CD4-positive, alpha-beta T cell (primary cell): ENCODE data around the gene KPNA6. TPM values are rescaled to one million over a fixed set of nuclear protein-coding genes. Genes with fewer than 3 reads are reported as not detected.

Experiments used
- ATAC-seq: fragments of 200-7000 bp; cut with Tn5 transposase; one replicate; pipeline ENCODE4 v1.10.0; 2022; ENCODE audit warnings: mild to moderate bottlenecking; ENCODE audit not compliant: poor library complexity
- CTCF ChIA-PET: fragments of 350-600 bp; sonication (Branson Sonifier 250); formaldehyde crosslinking; loops from one replicate; lab custom pipeline; 2021; ENCODE audit warnings: antibody characterized with exemption, inconsistent platforms; lab: Charles Lee
- POLR2A ChIA-PET: fragments of 350-600 bp; sonication (Branson Sonifier 250); formaldehyde crosslinking; loops from one replicate; lab custom pipeline; 2021; ENCODE audit warnings: antibody characterized with exemption, inconsistent platforms; lab: Charles Lee
- DNase-seq, 14 experiments: peaks; one replicate each; pipeline ENCODE4 v3.0.0-alpha.2; 2013 to 2020; ENCODE audit warnings: mixed read lengths in 2 of 14
- H3K27ac ChIP-seq, 2 donors: one replicate each; pipeline versions ENCODE4 v1.5.1 to v1.7.0; 2013; ENCODE audit warnings: low read length in 2 of 2, low read depth in 1 of 2, mild to moderate bottlenecking in 1 of 2
- H3K27me3 ChIP-seq, 2 experiments: 1 replicate in 1 of 2; 2 replicates in 1 of 2; pipeline versions ENCODE4 v1.6.1 to v1.7.0; 2013; ENCODE audit warnings: low read length in 2 of 2, control low read depth in 1 of 2, mild to moderate bottlenecking in 1 of 2, moderate library complexity in 1 of 2; ENCODE audit not compliant: insufficient read depth in 2 of 2, control insufficient read depth in 1 of 2
- H3K36me3 ChIP-seq: one replicate; pipeline ENCODE4 v1.6.1; 2013; ENCODE audit warnings: low read length, control low read depth; ENCODE audit not compliant: insufficient read depth
- H3K4me1 ChIP-seq: one replicate; pipeline ENCODE4 v1.6.1; 2013; ENCODE audit warnings: low read length, control low read depth; ENCODE audit not compliant: insufficient read depth
- H3K4me3 ChIP-seq: one replicate; pipeline ENCODE4 v1.5.1; 2013; ENCODE audit warnings: mild to moderate bottlenecking, low read length, moderate library complexity
- H3K9me3 ChIP-seq, 2 experiments: 1 replicate in 1 of 2; 2 replicates in 1 of 2; pipeline versions ENCODE4 v1.6.1 to v1.7.0; 2013; ENCODE audit warnings: low read length in 2 of 2, mild to moderate bottlenecking in 2 of 2, control low read depth in 1 of 2, moderate library complexity in 1 of 2; ENCODE audit not compliant: control insufficient read depth in 1 of 2, insufficient read depth in 1 of 2
- H3K27ac Mint-ChIP-seq: one replicate; pipeline ENCODE4 v1.8.0; 2020; ENCODE audit warnings: mixed read lengths
- H3K27me3 Mint-ChIP-seq: one replicate; pipeline ENCODE4 v1.8.0; 2021; ENCODE audit warnings: mixed read lengths
- H3K36me3 Mint-ChIP-seq: one replicate; pipeline ENCODE4 v1.8.0; 2021; ENCODE audit warnings: low read depth, mixed read lengths
- H3K4me1 Mint-ChIP-seq: one replicate; pipeline ENCODE4 v1.8.0; 2021; ENCODE audit warnings: low read depth, mixed read lengths
- H3K4me3 Mint-ChIP-seq: one replicate; pipeline ENCODE4 v1.8.0; 2020; ENCODE audit warnings: mild to moderate bottlenecking, mixed read lengths
- H3K9me3 Mint-ChIP-seq: one replicate; pipeline ENCODE4 v1.8.0; 2020; ENCODE audit warnings: mixed read lengths
- intact Hi-C, 2 experiments: fragments of 100-400 bp; cut with DNase I in 1 of 2; cut with micrococcal nuclease in 1 of 2; formaldehyde crosslinking; loops; one replicate each; pipeline versions ENCODE4 v1.15.1 to v1.9.0; 2023 to 2025; cut with DNase I, micrococcal nuclease
- total RNA-seq, 174 experiments: library from RNA in 2 of 174; stranded (reverse) in 2 of 174; gene quantifications; one replicate each; pipeline ENCODE4 v1.2.3 and lab custom pipeline; 2021 to 2026
- TF ChIP-seq, protein P1 (sequence below): fragments of 200-600 bp; IDR thresholded peaks from one replicate; pipeline ENCODE4 v1.8.0; 2022; ENCODE audit warnings: antibody characterized with exemption, mild to moderate bottlenecking

Gene KPNA6
- total RNA-seq, 2 experiments from 2014 or later, result 47.1 to 47.8 TPM

- ChIA-PET CTCF (interaction anchor here (2.3 kb wide), 1 partner anchor 17 kb away, joined by 12 read pairs; no protein-coding TSS in a partner anchor), POLR2A (interaction anchor here (1.3 to 3.8 kb wide), 3 partner anchors 18 to 196 kb away, joined by 4 to 17 read pairs (median 7); partner anchors contain the start of genes KPNA6 and TXLNA)
- peak overlapping the region; percentile 76 for H3K27ac Mint-ChIP-seq
- peaks cover 68% of the 10 kb centered on the region for H3K4me1 Mint-ChIP-seq
- Histone ChIP-seq H3K4me3 (no peak overlapping the region), H3K27ac (no peak overlapping the region), H3K4me1 (peaks cover 74% of the 10 kb centered on the region), H3K9me3 (no peaks in the 10 kb centered on the region), H3K36me3 (peaks cover 46% of the 10 kb centered on the region), H3K27me3 (no peaks in the 10 kb centered on the region)
- DNase-seq (no peak), ATAC-seq (no peak)
- peaks cover 51% of the 10 kb centered on the region for H3K36me3 Mint-ChIP-seq
- no peaks in the 10 kb centered on the region for H3K9me3 Mint-ChIP-seq
- peak overlapping the region; percentile 72 for H3K4me3 Mint-ChIP-seq
- no peaks in the 10 kb centered on the region for H3K27me3 Mint-ChIP-seq
- intact Hi-C loops, result no loop called here
- TF ChIP-seq, protein P1, sequence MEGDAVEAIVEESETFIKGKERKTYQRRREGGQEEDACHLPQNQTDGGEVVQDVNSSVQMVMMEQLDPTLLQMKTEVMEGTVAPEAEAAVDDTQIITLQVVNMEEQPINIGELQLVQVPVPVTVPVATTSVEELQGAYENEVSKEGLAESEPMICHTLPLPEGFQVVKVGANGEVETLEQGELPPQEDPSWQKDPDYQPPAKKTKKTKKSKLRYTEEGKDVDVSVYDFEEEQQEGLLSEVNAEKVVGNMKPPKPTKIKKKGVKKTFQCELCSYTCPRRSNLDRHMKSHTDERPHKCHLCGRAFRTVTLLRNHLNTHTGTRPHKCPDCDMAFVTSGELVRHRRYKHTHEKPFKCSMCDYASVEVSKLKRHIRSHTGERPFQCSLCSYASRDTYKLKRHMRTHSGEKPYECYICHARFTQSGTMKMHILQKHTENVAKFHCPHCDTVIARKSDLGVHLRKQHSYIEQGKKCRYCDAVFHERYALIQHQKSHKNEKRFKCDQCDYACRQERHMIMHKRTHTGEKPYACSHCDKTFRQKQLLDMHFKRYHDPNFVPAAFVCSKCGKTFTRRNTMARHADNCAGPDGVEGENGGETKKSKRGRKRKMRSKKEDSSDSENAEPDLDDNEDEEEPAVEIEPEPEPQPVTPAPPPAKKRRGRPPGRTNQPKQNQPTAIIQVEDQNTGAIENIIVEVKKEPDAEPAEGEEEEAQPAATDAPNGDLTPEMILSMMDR, result no peak
These were observed 90.6 kb downstream of the KPNA6 start for GRCh38 chr1:32198237-32199042.

DNA sequence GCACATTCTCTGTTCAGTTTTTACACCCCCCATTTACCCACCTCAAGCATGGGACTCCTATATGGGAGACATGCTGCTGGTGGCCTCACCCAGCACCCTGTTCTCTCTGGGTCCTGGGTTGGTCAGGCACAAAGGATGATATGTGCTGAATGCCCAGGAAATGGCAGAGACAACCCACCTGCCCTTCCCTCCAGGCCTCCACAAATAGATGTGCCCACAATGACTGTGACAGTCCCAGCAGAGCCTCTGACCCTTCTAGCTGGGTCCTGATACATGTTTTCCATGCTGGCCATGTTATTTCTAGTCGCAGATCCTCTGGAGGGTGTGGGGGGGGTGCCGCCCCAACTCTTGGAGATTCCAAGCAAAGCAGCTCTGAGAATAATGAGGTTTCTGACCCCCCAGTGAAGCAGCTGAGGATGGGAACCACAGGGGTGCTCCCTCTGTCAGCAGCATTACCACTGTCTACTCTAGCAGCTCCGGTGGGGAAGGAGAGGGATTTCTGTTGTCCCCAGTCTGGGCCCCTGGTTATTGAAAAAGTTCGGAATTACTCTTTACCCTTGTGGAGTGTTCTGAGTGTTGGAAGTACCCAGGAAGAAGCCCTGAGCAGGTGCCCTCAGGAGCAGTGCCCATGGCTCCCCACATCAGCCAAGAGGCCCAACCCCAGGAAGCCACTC, 91.3 kb downstream of the KPNA6 start:
- DNase-seq (peak in 1 of 14 experiments; percentile 29), ATAC-seq (no peak)
- no peaks in the 10 kb centered on the region for H3K9me3 ChIP-seq
- TF ChIP-seq, protein P1, result no peak
- ChIA-PET CTCF (interaction anchor here (0.5 to 2.3 kb wide), 2 partner anchors 17 to 47 kb away, joined by 3 to 12 read pairs; no protein-coding TSS in a partner anchor), POLR2A (interaction anchor here (1.3 to 3.8 kb wide), 3 partner anchors 19 to 195 kb away, joined by 4 to 27 read pairs (median 17); partner anchors contain the start of genes LCK and TXLNA)
- peaks cover 77% of the 10 kb centered on the region for H3K4me1 ChIP-seq
- no peaks in the 10 kb centered on the region for H3K9me3 Mint-ChIP-seq
- H3K27me3 ChIP-seq, result no peaks in the 10 kb centered on the region
- H3K27ac ChIP-seq, result peak overlapping the region in 1 of 2 donors; percentile 97
- H3K27me3 Mint-ChIP-seq, result no peaks in the 10 kb centered on the region
- H3K4me3 ChIP-seq, result no peak overlapping the region
- peaks cover 51% of the 10 kb centered on the region for H3K36me3 Mint-ChIP-seq
- H3K4me1 Mint-ChIP-seq, result peaks cover 71% of the 10 kb centered on the region
- H3K4me3 Mint-ChIP-seq, result peak overlapping the region; percentile 11
- peaks cover 46% of the 10 kb centered on the region for H3K36me3 ChIP-seq
- H3K27ac Mint-ChIP-seq, result peak overlapping the region; percentile 76
- intact Hi-C loops, result no loop called here

GRCh38 chr1:32199717-32200072, 91.8 kb downstream of the KPNA6 start:
- no peak for DNase-seq
- peak overlapping the region in 1 of 2 donors; percentile 97 for H3K27ac ChIP-seq
- Mint-ChIP-seq H3K36me3 (peaks cover 48% of the 10 kb centered on the region), H3K27me3 (no peaks in the 10 kb centered on the region), H3K4me1 (peaks cover 68% of the 10 kb centered on the region), H3K4me3 (peak overlapping the region; percentile 82), H3K9me3 (no peaks in the 10 kb centered on the region), H3K27ac (peak overlapping the region; percentile 95)
- no peaks in the 10 kb centered on the region for H3K9me3 ChIP-seq
- ATAC-seq, result no peak
- intact Hi-C loops, result loop anchor here (2.0 to 10.0 kb wide), 5 partner anchors 19 to 555 kb away; partner anchors contain the start of genes HDAC1 (in 1 of the 2), KPNA6 (in 1 of the 2), LCK (in 1 of the 2) and PEF1 (in 1 of the 2)
- TF ChIP-seq, protein P1, result no peak
- H3K4me1 ChIP-seq, result peaks cover 75% of the 10 kb centered on the region
- H3K27me3 ChIP-seq, result no peaks in the 10 kb centered on the region
- peak overlapping the region; percentile 87 for H3K4me3 ChIP-seq
- CTCF ChIA-PET, result interaction anchor here (0.5 to 1.4 kb wide), 3 partner anchors 16 to 49 kb away, joined by 3 to 8 read pairs (median 3); no protein-coding TSS in a partner anchor
- POLR2A ChIA-PET, result interaction anchor here (0.8 to 3.5 kb wide), 12 partner anchors 19 to 195 kb away, joined by 3 to 41 read pairs (median 8); partner anchors contain the start of genes BSDC1, HDAC1, KPNA6 and LCK
- peaks cover 44% of the 10 kb centered on the region for H3K36me3 ChIP-seq
